Kidney glomerular epithelial cell (primary cell): ENCODE data around the gene VRTN.
"Not testable (repeated sequence)": the region's sequence is repeated elsewhere in the genome, so short reads cannot be mapped to it uniquely, and the experiment has no call there.

Experiments used
- DNase-seq: peaks from one replicate; lab custom pipeline; 2025; lab: John Stamatoyannopoulos, UW

The VRTN gene

GRCh38 chr14:74348241-74348734, at the start of gene VRTN:
TSS of gene VRTN (plus strand) at chr14:74348471. CDS start at chr14:74356784, 8,313 bp downstream.
- DNase-seq, result no peak

GRCh38 chr14:74299061-74299545, 49.2 kb upstream of the VRTN start:
- peak; percentile 35 for DNase-seq

GRCh38 chr14:74301594-74302151, 46.6 kb upstream of the VRTN start:
- no peak for DNase-seq

GRCh38 chr14:74302152-74302628, 46.1 kb upstream of the VRTN start:
- peak; percentile 70 for DNase-seq

- peak; percentile 85 for DNase-seq
Observed at GRCh38 chr14:74302634-74303569, 45.4 kb upstream of the VRTN start, which contains the start of gene ABCD4. TSS of gene ABCD4 (minus strand) at chr14:74302934. CDS start at chr14:74302912, 22 bp downstream.

- DNase-seq, result no peak
Observed at GRCh38 chr14:74308695-74309094, 39.6 kb upstream of the VRTN start.

GRCh38 chr14:74309125-74310022, 38.9 kb upstream of the VRTN start:
- no peak for DNase-seq

GRCh38 chr14:74312161-74312560, 36.1 kb upstream of the VRTN start:
- DNase-seq, result no peak

- no peak for DNase-seq
Observed at GRCh38 chr14:74313601-74314000, 34.7 kb upstream of the VRTN start.

GRCh38 chr14:74314576-74314975, 33.7 kb upstream of the VRTN start:
- peak; percentile 11 for DNase-seq

GRCh38 chr14:74324931-74325361, 23.3 kb upstream of the VRTN start:
- DNase-seq, result peak; percentile 33

- DNase-seq, result no peak
Observed at GRCh38 chr14:74325446-74325845, 22.8 kb upstream of the VRTN start.

- DNase-seq, result no peak
Observed at GRCh38 chr14:74326369-74327152, 21.7 kb upstream of the VRTN start.

GRCh38 chr14:74329950-74330552, 18.2 kb upstream of the VRTN start:
- DNase-seq, result not testable (repeated sequence)

- DNase-seq, result no peak
Observed at GRCh38 chr14:74333909-74334308, 14.4 kb upstream of the VRTN start.

- no peak for DNase-seq
Observed at GRCh38 chr14:74346341-74346740, 1.9 kb upstream of the VRTN start.

GRCh38 chr14:74347097-74347794, 1.0 kb upstream of the VRTN start:
- DNase-seq, result no peak

- no peak for DNase-seq
Observed at GRCh38 chr14:74347795-74348100, 523 bp upstream of the VRTN start.

- no peak for DNase-seq
Observed at GRCh38 chr14:74348735-74349463, 628 bp downstream of the VRTN start.
